Stomach (tissue), 9 donors: ENCODE data around the gene KCNK18. TPM values are rescaled to one million over a fixed set of nuclear protein-coding genes. Genes with fewer than 3 reads are reported as not detected.

Source experiments
- DNase-seq, 2 donors: peaks; one replicate each; pipeline versions ENCODE4 v3.0.0 to v3.0.0-alpha.2; 2013 to 2019
- H3K27ac ChIP-seq, 5 donors: fragments of 200-600 bp in 4 of 5; sonication (generic) in 4 of 5; one replicate each; pipeline ENCODE4 v1.5.1; 2013 to 2019; ENCODE audit warnings: mild to moderate bottlenecking in 1 of 5, moderate library complexity in 1 of 5
- H3K27me3 ChIP-seq, 3 donors: fragments of 200-600 bp; sonication (generic); one replicate each; pipeline ENCODE4 v1.5.1; 2017 to 2019; ENCODE audit warnings: mixed run types in 1 of 3
- H3K36me3 ChIP-seq, 4 donors: fragments of 200-600 bp; sonication (generic); 1 replicate in 3 of 4; 2 replicates in 1 of 4; pipeline ENCODE4 v1.5.1; 2016 to 2019
- H3K4me1 ChIP-seq, 4 donors: fragments of 200-600 bp; sonication (generic); one replicate each; pipeline ENCODE4 v1.5.1; 2016 to 2019
- H3K4me3 ChIP-seq, 4 donors: fragments of 200-600 bp; sonication (generic) in 3 of 4; one replicate each; pipeline ENCODE4 v1.5.1; 2016 to 2019; ENCODE audit warnings: mild to moderate bottlenecking in 1 of 4
- H3K9me3 ChIP-seq, 4 donors: fragments of 200-600 bp; sonication (generic); one replicate each; pipeline ENCODE4 v1.5.1; 2016 to 2019
- EP300 ChIP-seq: sonication (generic); formaldehyde crosslinking; IDR thresholded peaks from one replicate; pipeline ENCODE4 v1.6.1; 2017; ENCODE audit warnings: antibody characterized with exemption
- POLR2A ChIP-seq, 4 donors: fragments of 450-650 bp; IDR thresholded peaks; one replicate each; pipeline ENCODE4 v1.6.1; 2016; ENCODE audit warnings: antibody characterized with exemption in 4 of 4, control low read depth in 2 of 4, mild to moderate bottlenecking in 1 of 4, moderate library complexity in 1 of 4
- POLR2AphosphoS5 ChIP-seq, 3 donors: sonication (generic); formaldehyde crosslinking; IDR thresholded peaks; one replicate each; pipeline ENCODE4 v1.6.1; 2016; ENCODE audit warnings: antibody characterized with exemption in 3 of 3
- whole genome bisulfite sequencing, 5 donors: extraction: QIAGEN DNeasy Blood & Tissue Kit in 3 of 5; methylation state at CpG; one replicate each; pipeline versions ENCODE4 v1.1.5 to v1.1.7; 2013 to 2018; 5-methylcytosine and 5-hydroxymethylcytosine counted together
- intact Hi-C: fragments of 100-400 bp; cut with DNase I; formaldehyde crosslinking; loops from one replicate; pipeline ENCODE4 v1.15.1; 2023; ENCODE audit warnings: low total_unique reads
- polyA plus RNA-seq, 3 donors: library from polyadenylated mRNA; stranded (reverse); fragments of 200-250 nt; gene quantifications; one replicate each; pipeline ENCODE4 v1.2.3, GENCODE V29; 2013
- total RNA-seq, 5 donors: library from RNA; depleted of rRNA; stranded (reverse); fragments of >200 nt; gene quantifications; one replicate each; pipeline versions ENCODE4 v1.1.0 to v1.2.3, GENCODE V29; 2014 to 2016
- TF ChIP-seq, protein P1 (sequence below), 7 experiments: fragments of 450-650 bp in 4 of 7; fragments of 200-600 bp in 3 of 7; sonication (generic) in 3 of 7; IDR thresholded peaks; one replicate each; pipeline ENCODE4 v1.5.1; 2016 to 2019; ENCODE audit warnings: antibody characterized with exemption in 7 of 7, control low read depth in 2 of 7, mild to moderate bottlenecking in 1 of 7
- donor health status: healthy with polysubstance abuse.
- donor health status: Bipolar disorder and iron deficiency.
- donor health status: healthy.

Gene KCNK18
- total and polyA plus RNA-seq, 8 donors, result not detected

GRCh38 chr10:117167789-117168674 is 29.3 kb upstream of the KCNK18 start:
- Histone ChIP-seq H3K4me3 (peak overlapping the region in 3 of 4 donors; percentile 7 to 41 (median 33)), H3K27me3 (peaks cover 17 to 100% (median 88%) of the 10 kb centered on the region in 3 donors)

GRCh38 chr10:117168729-117169128 is 28.6 kb upstream of the KCNK18 start:
- intact Hi-C loops, result no loop called here

More at GRCh38 chr10:117167789-117168674, 29.3 kb upstream of the KCNK18 start:
- Histone ChIP-seq H3K27ac (no peak overlapping the region), H3K9me3 (no peaks in the 10 kb centered on the region), H3K4me1 (peaks cover 18 to 48% (median 42%) of the 10 kb centered on the region in 4 donors), H3K36me3 (no peaks in the 10 kb centered on the region)
- TF ChIP-seq POLR2A (IDR thresholded peaks at IDR 0.05) (no peak), POLR2AphosphoS5 (IDR thresholded peaks at IDR 0.05) (no peak), EP300 (no peak)
- TF ChIP-seq, protein P1, sequence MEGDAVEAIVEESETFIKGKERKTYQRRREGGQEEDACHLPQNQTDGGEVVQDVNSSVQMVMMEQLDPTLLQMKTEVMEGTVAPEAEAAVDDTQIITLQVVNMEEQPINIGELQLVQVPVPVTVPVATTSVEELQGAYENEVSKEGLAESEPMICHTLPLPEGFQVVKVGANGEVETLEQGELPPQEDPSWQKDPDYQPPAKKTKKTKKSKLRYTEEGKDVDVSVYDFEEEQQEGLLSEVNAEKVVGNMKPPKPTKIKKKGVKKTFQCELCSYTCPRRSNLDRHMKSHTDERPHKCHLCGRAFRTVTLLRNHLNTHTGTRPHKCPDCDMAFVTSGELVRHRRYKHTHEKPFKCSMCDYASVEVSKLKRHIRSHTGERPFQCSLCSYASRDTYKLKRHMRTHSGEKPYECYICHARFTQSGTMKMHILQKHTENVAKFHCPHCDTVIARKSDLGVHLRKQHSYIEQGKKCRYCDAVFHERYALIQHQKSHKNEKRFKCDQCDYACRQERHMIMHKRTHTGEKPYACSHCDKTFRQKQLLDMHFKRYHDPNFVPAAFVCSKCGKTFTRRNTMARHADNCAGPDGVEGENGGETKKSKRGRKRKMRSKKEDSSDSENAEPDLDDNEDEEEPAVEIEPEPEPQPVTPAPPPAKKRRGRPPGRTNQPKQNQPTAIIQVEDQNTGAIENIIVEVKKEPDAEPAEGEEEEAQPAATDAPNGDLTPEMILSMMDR (IDR thresholded peaks at IDR 0.05), result peak in 5 of 7 experiments; percentile 61 to 91 (median 84)
- intact Hi-C loops, result no loop called here
- DNase-seq, result peak; percentile 68 to 87
- WGBS, 5 donors, result 2 to 9% (median 5%) methylated on average over 37 to 75 of the region's 75 CpGs

GRCh38 chr10:117169480-117169879 is 27.8 kb upstream of the KCNK18 start:
- Histone ChIP-seq H3K27me3 (peaks cover 8 to 100% (median 84%) of the 10 kb centered on the region in 3 donors), H3K9me3 (no peaks in the 10 kb centered on the region), H3K27ac (no peak overlapping the region), H3K36me3 (no peaks in the 10 kb centered on the region), H3K4me3 (no peak overlapping the region), H3K4me1 (peaks cover 10 to 40% (median 34%) of the 10 kb centered on the region in 4 donors)
- intact Hi-C loops, result no loop called here
- TF ChIP-seq, protein P1 (IDR thresholded peaks at IDR 0.05), result no peak
- no peak for TF ChIP-seq POLR2AphosphoS5 (IDR thresholded peaks at IDR 0.05)
- no peak for TF ChIP-seq POLR2A (IDR thresholded peaks at IDR 0.05)
- no peak for TF ChIP-seq EP300
- WGBS, 5 donors, result 16 to 34% (median 18%) methylated on average over 2 of the region's 2 CpGs
- DNase-seq, result no peak

More at GRCh38 chr10:117168729-117169128, 28.6 kb upstream of the KCNK18 start:
- TF ChIP-seq POLR2A (IDR thresholded peaks at IDR 0.05), result no peak
- no peak for TF ChIP-seq POLR2AphosphoS5 (IDR thresholded peaks at IDR 0.05)
- no peak for TF ChIP-seq EP300
- TF ChIP-seq, protein P1 (IDR thresholded peaks at IDR 0.05), result no peak
- Histone ChIP-seq H3K36me3 (no peaks in the 10 kb centered on the region), H3K9me3 (no peaks in the 10 kb centered on the region), H3K27me3 (peaks cover 10 to 100% (median 88%) of the 10 kb centered on the region in 3 donors), H3K4me1 (peaks cover 11 to 41% (median 35%) of the 10 kb centered on the region in 4 donors), H3K4me3 (no peak overlapping the region), H3K27ac (no peak overlapping the region)
- WGBS, 5 donors, result 5 to 9% (median 7%) methylated on average over 21 to 25 of the region's 25 CpGs
- no peak for DNase-seq

DNA sequence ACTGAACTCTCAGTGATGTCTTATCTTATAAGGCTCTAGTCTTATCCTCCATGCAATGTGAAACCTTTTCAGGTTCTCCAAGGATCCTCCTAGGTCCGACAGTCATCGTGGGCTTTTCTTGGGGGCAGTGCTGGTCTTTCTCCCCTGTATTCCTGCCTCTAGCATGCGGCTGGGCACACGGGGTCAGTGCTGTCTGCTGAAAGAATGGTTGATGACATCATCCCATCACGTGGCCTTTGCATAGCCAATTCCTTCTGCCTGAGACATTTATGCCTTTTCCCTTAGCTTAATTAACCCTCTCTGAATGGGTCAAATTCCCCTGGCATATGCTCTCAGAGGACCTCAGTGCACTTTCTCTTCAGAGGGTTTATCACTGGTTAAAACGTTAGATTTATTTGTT is 27.0 kb upstream of the KCNK18 start:
- H3K4me3 ChIP-seq, result no peak overlapping the region
- H3K9me3 ChIP-seq, result no peaks in the 10 kb centered on the region
- no peaks in the 10 kb centered on the region for H3K36me3 ChIP-seq
- TF ChIP-seq EP300 (no peak), POLR2AphosphoS5 (IDR thresholded peaks at IDR 0.05) (no peak), POLR2A (IDR thresholded peaks at IDR 0.05) (no peak)
- TF ChIP-seq, protein P1 (IDR thresholded peaks at IDR 0.05), result no peak
- peaks cover 8 to 94% (median 76%) of the 10 kb centered on the region in 3 donors for H3K27me3 ChIP-seq
- DNase-seq, result no peak
- H3K4me1 ChIP-seq, result peaks cover 11 to 41% (median 35%) of the 10 kb centered on the region in 4 donors
- no peak overlapping the region for H3K27ac ChIP-seq
- WGBS, 5 donors, result 8 to 20% (median 12%) methylated on average over 6 of the region's 6 CpGs
- intact Hi-C loops, result loop anchor here (5.0 kb wide), 1 partner anchor 488 kb away; no protein-coding TSS in a partner anchor
